ENCODE data around the gene NPC2.

Gene NPC2

DNA sequence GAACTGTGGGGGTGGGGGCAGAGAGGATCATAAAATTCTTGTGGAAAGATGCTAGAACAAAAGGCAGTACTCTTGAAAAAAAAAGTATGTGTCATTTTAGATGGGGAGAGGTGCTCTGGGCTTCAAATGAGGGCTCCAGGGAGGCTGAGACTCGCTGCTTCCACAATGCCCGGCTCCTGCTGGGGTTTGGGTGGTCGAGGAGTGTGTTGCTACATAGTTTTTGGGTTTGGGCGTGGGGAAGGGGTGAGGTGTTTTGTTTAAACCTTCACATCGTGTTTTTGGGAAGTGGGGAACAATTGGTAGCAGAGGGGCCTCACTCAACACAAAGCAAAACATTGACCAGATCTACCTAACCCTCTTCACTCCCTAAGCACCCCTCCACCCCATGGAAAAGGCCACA lies 8.6 kb upstream of the NPC2 start:
- no peak for DNase-seq

DNA sequence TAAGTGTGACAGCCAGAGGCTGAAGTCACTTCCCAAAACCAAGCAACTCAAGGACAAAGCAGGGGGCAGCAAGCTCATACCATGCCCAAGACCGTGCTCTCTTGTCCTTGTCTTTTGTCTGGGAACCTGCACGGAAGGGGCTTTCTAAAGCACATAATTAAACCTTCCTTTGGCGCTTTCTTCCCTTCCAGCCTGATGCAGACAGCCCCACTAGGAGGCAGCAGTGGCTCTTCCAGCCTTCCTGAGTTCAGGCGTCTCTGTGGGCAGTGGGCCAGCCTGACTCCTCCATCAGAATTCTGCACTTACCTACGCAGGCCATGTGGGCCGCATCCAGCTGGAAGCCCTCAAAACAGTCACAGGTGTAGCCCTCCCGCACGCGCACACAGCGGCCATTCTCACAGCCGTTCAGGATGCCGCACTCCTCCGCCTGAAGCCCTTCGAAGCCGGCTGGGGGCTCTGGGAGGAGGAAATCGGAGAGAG lies 8.1 kb upstream of the NPC2 start:
- DNase-seq, result peak; percentile 45

DNA sequence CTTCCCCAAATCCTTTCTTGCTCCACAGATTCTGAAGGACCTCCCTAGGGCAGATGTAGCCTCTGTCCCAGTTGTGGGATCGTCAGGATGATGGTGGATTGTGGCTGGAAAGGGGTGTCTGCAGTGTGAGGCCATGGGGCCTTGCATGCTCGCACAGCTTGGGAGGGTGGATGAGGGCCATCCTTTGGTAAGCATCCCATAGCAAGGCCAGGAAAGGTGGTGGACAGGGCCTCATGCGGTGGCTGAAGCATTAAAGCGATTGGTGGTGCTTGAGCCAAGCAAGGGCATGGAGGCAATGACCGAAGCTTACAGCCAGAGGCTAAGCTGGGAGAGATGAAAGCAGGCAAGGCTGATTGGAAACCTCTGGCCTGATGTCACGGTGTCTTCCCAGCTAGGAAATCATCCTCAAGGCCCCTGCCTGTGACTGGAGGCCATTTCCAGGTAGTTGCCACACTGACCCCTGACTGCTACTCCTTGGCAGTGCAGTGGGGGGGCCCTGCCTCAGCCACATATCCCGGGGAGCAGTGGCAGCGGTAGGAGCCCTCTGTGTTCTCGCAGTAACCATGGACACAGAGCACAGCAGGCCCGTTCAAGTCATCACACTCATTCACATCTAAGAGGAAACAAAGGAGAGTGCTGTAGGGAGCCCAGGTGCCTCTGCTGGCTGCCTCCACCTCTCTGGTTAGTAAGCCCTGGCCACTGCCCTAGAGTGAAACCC lies 7.5 kb upstream of the NPC2 start:
- DNase-seq, result no peak

DNA sequence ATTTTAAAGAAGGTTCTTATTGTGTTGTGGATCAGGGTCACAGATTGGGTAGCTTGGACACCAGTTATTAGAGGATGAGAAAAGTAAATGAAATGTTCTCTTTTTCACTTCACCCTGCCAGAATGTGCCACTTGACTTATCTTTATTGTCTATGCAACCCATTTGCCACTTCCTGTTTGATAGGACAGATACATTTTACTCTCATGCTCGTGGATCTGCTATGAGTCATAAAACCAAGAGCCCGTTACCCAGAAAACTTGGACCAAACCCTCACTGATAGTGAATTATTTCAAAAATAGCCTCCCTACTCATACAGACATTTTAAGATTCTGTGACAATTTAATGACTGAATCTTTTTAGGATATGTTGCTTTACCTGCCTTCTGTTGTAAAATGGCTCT lies 2.3 kb upstream of the NPC2 start:
- DNase-seq, result no peak

DNA sequence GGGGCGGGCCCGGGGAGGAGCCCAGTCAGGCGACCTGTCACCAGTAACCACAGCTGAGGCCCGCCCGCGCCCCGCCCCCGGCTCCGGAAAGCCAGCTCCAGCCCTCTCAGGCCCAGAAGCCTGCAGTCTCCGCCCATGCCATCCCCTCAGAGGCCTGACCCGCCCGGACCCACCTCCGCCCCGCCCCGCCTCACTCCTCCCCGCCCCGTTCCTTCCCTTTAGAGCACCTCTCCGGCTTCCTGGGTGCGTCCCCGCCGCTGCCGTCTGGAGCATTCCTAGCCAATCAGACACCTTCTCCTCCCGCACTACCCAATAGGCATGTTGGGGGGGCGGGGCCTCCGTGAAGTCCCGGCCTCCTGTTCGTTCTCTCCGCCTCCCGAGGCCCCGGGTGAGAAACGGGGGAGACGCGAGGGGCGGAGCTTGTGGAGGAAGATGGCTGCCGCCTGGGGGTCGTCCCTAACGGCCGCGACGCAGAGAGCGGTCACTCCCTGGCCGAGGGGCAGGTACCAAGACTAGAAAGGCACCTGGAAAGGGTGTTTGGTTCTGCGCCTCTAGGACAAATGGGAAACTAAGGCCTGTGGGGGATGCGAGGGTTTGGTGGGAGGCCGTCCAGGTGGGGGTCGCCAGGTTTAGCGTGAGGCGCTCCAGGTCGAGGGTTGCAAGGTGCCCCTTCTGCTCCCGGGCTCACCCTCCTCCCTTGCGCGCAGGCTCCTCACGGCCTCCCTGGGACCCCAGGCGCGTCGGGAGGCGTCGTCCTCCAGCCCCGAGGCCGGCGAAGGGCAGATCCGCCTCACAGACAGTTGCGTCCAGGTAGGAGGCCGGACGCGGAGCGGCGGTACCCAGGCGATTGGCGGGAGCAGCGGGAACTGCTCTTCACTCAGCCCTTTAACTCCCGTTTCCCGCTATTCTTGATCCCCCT lies 497 bp upstream of the NPC2 start, which contains the start of gene ISCA2:
TSS of gene ISCA2 (plus strand) at position 423 of the 919 bp plus-strand sequence. CDS start at position 433, 10 bp downstream.
- DNase-seq, result peak; percentile 75

DNA sequence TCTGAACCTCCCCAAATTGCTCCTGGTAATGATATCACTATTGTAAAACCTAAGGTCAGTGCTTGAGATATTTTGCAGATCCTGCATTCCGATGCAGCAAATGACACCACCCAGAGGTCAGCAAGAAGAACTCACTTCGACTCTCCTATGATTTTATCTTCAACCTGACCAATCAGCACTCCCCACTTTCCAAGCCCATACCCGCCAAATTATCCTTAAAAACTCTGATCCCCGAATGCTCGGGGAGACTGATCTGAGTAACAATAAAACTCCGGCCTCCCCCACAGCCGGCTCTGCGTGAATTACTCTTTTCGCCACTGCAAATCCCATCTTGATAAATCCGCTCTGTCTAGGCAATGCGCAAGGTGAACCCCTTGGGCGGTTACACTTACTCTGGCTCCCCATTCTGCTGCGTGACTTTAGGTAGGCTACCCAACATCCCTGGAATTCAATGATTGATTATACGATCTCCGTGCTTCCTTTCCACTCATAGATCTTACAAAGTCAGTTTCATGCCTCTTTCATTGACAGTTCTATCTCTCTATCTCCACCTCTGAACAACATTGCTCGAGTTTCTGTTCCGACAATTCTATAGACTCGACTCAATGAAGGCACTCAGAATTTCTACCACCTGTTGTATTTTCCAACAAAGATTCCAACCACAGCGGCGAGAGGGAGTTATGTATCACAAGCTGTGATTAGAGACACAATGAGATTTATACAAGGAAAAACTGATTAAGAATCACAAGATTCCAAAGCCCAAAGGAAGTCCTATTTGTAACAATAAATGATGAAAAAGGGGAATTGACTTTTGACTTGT lies 939 bp downstream of the NPC2 start:
- no peak for DNase-seq

DNA sequence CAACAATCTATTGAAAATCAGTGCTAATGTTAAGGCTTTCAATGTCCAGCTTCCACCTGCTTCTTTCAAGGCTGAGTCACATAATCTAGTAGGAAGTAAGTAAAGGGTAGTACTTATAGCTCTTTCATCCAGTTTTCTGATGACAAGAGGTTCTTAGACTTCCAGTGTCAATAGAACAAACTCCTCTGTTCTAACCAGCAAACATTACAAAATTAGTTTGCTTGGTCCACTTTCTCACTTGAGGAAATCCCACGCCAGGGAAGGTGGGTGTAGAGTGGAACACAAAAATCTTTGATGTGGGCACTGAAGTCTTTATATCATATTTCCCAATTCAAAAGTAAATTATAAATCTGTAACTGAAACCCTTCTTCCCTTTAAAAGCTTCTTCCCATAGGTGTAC lies 2.6 kb downstream of the NPC2 start:
- no peak for DNase-seq

DNA sequence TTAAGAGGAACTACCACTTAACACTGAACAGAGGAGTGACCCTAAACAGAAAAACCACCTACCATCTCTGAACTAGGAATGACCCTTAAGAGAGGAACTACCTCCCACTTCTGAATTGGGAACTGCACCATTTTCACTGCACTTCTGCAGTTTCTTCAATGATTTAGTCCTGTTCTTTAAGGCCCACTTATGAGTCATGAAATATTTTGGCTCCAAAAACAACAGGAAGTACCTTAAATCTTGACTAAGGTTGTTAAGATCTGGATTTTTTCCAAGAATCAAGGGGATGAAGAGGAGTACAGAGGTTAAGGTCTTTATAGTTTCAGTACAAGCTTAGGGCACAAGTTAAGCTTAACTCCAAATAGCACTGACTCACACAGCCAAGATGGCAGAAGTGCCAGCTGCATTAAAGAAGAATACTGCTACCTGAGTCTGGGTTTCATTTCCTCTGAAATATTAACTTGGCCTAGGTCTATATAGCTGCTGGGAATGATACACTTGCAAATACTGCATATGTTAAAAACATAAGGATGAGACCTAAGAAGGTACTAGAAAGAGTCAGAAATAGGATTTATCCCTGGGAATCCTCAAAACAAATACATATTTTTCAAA lies 4.2 kb downstream of the NPC2 start:
- no peak for DNase-seq

DNA sequence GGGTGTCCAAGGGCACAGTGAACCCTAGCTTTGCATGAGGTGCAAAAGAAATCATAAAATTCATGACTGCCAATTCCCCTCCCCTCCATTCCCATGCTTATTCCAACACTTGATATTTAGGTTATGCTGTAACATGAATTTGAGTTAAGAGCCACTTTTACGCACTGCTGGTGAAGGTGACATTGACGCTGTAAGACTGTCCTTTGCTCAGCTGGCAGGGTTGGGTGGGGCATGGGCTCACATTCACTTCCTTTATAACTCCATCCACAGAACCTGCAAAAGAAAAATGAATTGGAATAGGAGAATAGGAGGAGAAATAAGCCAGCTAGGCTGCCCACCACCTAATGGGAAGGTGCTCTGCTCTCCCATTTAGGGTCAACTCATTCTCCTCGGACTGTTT lies 6.9 kb downstream of the NPC2 start:
- DNase-seq, result no peak

DNA sequence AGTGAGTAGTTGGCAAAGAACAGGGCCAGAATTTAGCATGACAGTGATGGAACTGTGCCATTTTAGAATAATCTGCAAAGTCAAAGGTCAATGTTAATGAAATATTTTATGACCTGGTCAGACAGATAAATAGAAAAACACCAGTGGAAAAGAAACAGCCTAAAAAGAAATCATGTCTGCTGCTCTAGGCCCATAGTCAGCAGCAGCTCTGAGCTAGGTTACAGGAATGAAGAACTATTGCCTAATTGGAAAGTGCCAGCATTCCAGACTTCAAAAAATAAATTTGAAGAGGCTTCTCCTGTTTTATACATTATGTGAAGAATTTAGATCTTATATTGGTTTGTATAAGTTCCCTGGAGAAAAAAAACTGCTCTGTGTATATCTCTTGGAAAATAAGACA lies 9.8 kb downstream of the NPC2 start:
- no peak for DNase-seq

DNA sequence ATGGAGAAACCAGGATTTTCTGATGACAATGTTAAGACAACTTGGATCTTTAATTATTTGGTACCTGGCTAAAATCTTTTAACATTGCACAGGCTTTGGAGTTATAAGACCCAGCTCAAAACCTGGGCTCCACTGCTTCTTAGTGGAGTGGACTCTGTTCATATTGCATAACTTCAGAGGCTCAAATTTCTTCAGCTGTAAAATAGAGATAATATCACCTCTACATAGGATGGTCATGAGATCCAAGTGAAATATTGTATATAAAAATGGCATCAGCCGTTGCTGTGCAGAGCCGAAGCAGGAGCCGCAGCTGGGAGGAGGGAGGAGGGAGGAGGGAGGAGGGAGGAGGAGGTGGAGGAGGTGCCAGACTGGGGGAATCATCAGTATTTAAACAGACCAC lies 10.5 kb downstream of the NPC2 start:
- no peak for DNase-seq

DNA sequence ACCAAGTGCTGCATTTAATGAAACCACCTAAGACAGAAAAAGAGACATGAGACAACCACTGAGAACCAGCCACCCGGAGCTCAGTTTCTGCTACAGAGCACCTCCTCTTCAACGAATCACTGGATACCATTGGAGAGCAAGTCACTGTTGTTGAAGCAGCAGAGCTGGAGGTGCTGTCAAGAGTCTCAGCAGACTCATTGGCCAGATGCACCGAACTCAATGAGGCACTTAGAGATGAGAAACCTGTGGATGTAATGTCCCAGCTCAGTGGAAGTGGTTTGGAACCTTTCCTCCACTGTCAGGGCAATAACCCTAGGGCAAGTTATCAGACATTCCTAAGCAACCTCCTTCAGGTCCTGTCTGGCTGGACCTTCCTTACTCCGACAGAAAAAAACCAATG lies 13.1 kb downstream of the NPC2 start:
- no peak for DNase-seq

DNA sequence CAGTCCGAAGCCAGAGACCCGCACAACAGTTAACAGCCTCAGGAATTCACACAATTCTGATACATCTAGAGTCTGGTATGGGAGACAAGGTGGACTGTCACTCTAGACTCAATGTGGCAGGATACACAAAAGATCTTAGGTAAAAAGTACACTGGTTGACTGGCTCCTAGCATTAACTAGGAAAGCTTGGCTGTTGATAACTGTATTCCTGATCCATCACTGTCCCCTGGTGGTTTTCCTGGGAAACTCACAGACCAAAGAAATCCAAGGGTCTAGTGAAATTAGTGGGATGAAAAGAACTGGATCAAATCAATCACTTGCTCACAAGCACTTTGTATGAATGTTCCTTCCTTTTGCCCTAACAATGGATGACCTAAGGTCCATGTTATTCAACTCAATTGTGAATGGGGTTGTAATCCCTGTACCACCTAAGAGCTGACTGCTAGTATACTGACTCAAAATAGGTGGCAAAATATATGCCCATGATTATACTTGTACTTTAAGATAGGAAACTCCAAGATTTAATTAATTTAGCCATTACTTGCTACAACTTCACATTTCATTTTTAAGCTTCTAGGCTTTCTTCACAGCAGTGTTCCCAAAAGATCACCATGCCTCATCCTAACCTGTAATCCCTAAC lies 14.0 kb downstream of the NPC2 start:
- DNase-seq, result no peak

DNA sequence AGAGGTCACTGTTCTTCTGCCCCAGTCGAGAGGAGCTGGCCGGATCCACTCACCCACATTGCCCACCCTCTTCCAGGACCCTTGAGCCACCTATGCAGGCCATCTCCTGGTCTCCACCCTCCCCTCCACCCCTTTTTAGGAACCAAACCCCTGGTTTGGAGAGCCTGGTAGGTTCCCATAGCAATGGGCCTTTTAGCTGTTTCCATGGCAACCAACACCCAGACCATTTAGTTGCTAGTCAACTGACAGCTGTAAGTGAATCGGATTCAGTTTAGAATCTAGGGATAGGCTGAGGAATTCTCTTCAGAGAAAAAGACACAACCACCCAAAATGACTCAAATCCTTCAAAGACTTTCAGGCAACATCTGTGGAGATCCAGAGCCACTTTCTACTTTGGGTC lies 16.5 kb downstream of the NPC2 start:
- no peak for DNase-seq

DNA sequence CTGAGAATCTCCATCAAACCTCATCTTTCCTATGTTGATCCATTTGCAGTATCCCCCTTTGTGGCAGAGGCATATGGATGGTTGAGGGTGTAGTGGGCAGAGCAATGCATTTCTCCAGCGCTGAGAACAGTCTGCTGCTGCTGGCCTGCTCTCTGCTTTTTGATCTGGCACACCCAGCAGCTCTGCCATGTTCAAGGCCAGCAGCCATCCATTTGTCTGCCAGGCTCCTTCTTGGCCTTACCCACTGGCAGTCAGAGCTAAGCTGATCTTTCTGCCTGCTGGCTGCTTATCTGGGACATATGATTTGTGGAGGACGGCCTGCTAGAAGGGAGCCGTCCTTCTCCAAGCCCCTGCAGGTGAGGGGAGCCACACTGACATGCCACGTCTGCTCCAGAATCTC lies 17.0 kb downstream of the NPC2 start:
- no peak for DNase-seq

DNA sequence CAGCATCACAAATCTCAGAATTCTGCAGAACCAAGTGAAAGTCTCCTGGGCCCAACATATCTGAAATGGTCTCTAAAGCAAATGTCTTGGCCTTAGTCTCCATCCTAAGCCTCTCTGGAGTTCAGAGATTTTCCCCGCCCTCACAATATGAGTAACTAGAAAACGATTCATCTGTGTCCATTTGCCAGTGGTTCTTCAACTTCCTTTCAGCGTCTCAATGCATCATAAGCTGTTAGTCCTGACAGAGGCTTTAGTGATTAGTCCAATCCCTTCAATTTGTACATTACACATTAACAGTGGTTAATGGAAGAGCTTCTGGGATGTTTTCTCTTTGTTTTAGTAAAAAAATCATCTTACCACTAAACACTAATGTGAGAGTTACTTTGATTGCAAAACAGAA lies 17.4 kb downstream of the NPC2 start:
- no peak for DNase-seq

DNA sequence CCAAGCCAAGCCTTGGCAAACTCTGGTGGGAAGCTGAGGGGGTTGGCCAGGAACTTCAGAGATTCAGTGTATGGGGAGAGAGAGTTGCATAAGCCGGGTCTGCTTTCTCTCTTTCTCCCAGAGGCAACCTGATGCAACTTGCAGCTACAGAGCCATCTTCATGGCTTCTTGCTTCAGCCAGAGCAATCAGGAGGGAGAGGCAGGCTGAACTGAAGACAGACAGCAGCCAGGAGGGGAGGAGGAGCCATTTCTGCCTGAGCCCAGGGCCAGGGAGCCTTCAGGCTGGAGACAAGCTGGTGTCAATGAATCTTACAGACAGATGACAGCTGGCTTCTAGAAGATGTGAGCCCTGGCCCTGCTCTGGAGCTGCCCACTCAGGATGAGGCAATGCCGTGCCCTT lies 18.7 kb downstream of the NPC2 start:
- DNase-seq, result no peak

DNA sequence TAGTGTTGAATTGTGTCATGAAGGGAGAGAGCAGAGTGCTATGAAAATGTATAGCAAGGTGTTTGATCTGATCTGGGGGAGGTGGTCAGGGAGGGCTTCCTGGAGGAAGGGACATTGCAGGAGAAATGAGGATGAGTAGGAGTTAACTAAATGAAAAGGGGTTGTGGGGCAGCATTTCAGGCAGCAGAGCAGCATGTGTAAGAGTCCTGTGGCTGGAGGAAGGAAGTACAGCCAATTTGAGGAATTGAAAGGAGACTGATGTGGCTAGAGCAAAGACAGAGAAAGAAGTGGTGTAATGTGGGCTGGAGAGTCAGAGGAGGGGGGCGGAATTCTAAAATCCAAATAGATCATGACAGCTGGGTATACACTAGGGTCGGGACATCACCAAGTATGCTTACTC lies 20.5 kb downstream of the NPC2 start:
- DNase-seq, result no peak

DNA sequence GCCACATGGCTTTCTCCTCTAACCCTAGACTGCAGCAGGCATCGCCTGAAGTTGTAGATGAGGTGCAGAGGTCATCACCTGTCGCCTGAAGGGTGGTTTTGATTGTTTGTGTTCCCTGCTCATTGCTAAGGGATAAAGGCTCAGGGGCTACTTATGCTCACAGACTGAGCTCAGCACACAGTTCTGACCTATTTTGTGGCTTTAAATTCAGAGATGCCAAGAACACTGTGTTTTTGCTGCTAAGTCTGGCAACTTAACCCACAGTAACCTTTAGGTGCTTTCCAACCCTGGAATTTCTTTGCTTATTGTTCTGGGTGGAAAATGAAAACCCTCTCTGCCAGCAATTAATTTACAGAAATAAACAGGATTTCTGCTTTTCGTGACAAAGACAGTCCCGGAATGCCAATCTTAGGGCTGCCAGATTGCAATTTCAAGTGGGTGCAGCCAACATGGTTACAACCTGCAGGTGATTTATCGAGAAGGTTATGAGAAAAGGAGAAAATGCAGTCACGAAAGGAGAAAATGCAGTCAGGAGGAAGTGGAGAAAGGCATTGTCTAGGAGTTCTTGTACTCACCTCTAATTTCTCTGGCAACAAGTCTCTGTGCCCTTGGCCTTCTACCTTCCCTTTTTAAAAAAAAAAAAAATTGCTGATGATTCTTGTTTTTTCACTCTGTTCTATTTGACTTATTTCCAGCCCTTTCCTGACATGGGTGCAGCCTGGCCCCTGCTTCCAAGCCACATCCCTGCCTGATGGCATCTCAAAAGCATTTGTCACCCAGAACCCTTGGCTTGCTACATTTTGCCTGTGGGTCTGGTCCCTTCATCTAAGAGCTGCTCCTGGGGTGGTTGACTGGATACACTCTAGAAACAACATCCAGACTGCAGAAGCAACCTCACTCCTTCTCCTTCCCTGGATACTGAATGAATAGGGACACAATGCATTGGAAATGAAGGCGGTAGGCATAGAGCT lies 23.3 kb downstream of the NPC2 start:
- no peak for DNase-seq

DNA sequence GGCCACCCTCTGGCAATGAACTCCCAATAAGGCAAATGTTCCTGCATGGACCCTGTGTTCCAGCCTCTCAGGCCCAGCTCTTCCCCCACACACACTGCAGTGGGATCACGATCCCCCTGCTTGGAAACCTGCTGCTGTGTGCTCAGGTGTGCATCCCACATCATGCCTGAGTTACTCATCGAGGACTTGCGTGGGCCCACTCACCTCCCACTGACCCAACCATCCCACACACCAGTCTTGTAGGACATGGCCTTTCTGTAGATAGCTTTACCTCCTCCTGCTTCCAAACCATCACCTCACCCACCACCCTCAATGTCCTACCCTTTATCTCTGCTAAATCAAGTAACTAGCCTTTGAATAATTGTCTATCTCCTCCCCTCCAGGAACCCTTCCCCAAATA lies 24.6 kb downstream of the NPC2 start:
- no peak for DNase-seq

DNA sequence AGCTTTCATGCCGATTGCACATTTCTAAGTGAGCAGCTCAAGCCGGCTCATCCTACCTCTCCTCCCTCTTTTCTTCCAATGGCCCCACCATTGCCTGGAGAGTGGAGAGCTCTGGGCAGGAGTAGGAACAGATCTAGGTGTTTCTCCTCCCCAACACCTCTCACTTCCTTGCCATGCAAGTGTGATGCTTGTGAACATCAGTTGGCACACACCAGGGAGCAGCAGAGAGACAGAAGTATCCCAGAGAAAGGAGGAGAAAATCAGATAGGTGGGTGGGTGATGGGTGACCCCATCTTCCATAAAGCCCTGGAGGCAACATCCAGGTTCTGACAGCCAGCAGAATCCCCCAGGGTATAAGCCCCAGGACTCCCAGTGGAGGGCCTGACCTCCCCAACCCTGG lies 27.8 kb downstream of the NPC2 start:
- no peak for DNase-seq

All from NCI-H2029 treated with DMSO at 0.1 percent for 48 hours (cell line).